Tibial artery (tissue), 4 donors: Measurements from ENCODE around the gene NEK4.
A peak's percentile ranks its signal among the peaks of the same experiment; 100 is the strongest.

Experiments
- DNase-seq, 2 donors: peaks; one replicate each; pipeline ENCODE4 v3.0.0-alpha.2; 2019
- H3K27ac ChIP-seq, 2 donors: fragments of 200-600 bp; sonication (generic) in 1 of 2; 1 replicate in 1 of 2; 2 replicates in 1 of 2; pipeline ENCODE4 v1.5.1; 2018 to 2019; ENCODE audit warnings: mild to moderate bottlenecking in 1 of 2
- H3K27me3 ChIP-seq, 2 donors: fragments of 200-600 bp; sonication (generic) in 1 of 2; one replicate each; pipeline versions ENCODE4 v1.5.1 to v1.6.0; 2016 to 2019
- H3K36me3 ChIP-seq, 3 donors: fragments of 200-600 bp; sonication (generic) in 2 of 3; one replicate each; pipeline ENCODE4 v1.5.1; 2016 to 2019; ENCODE audit warnings: mild to moderate bottlenecking in 2 of 3
- H3K4me1 ChIP-seq, 4 donors: fragments of 200-600 bp; sonication (generic) in 2 of 4; 1 replicate in 3 of 4; 2 replicates in 1 of 4; pipeline ENCODE4 v1.5.1; 2016 to 2019
- H3K4me3 ChIP-seq, 2 donors: fragments of 200-600 bp; sonication (generic) in 1 of 2; 1 replicate in 1 of 2; 2 replicates in 1 of 2; pipeline ENCODE4 v1.5.1; 2018 to 2019; ENCODE audit warnings: mild to moderate bottlenecking in 2 of 2
- H3K9me3 ChIP-seq, 3 donors: fragments of 200-600 bp; sonication (generic) in 1 of 3; one replicate each; pipeline ENCODE4 v1.5.1; 2016 to 2019
- intact Hi-C: fragments of 100-400 bp; cut with DNase I; formaldehyde crosslinking; loops from one replicate; pipeline ENCODE4 v1.15.0; 2023; ENCODE audit warnings: low total_unique reads
- TF ChIP-seq, protein P1 (sequence below), 2 experiments: fragments of 200-600 bp in 1 of 2; fragments of 450-650 bp in 1 of 2; IDR thresholded peaks; one replicate each; pipeline ENCODE4 v1.5.1; 2017 to 2019; ENCODE audit warnings: antibody characterized with exemption in 2 of 2, mild to moderate bottlenecking in 1 of 2, moderate library complexity in 1 of 2

Gene NEK4

DNA sequence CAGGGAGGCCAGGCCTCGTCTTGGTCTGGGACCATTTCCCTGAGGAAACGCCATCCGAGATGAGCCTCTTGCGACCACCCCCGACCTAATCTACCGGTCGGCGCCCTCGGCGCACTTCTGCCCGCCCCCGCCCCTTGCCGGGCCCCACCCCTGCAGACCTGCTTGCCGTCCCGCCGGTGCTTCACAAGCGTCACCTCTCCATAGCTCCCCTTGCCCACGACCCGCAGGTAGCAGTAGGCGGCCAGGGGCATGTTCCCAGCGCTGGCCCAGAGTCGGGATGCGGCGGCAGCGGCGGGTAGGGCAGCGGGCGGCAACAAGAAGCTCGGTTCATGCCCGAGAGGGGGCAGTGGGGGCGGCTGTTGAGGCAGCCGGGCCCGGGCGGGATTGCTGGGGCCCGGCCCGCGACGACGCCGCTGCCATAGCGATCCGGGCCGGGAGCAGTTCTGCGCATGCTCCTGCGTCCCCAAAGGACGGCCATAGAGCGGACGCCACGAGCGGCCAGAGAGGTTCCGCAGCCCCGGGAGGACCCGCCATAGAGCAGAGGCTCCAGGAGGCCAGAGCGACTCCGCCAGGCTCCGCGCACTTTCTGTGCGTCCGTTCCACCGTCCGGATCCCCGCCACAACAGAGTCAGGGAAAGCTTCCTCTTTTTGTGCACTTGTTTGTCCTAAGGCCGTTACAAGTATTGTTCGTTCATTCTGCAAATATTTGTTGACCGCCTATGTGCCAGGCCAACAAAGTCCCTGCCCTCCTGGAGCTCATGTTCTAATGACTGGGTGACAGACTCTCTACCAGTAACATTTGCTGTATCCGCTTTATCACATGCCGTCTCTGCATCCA is at the start of gene NEK4:
Gene NEK4 (minus strand): TSS at position 445 of the 838 bp plus-strand sequence. CDS start 194 bp downstream, at position 251.
- Histone ChIP-seq H3K4me1 (peaks cover 0 to 15% (median 11%) of the 10 kb centered on the region in 4 donors), H3K27me3 (no peaks in the 10 kb centered on the region), H3K27ac (peak within 1 kb of the TSS; percentile 73 to 82), H3K9me3 (no peaks in the 10 kb centered on the region), H3K36me3 (peaks cover 5 to 21% (median 11%) of the 10 kb centered on the region in 3 donors), H3K4me3 (peak within 1 kb of the TSS; percentile 83 to 99)
- TF ChIP-seq, protein P1, sequence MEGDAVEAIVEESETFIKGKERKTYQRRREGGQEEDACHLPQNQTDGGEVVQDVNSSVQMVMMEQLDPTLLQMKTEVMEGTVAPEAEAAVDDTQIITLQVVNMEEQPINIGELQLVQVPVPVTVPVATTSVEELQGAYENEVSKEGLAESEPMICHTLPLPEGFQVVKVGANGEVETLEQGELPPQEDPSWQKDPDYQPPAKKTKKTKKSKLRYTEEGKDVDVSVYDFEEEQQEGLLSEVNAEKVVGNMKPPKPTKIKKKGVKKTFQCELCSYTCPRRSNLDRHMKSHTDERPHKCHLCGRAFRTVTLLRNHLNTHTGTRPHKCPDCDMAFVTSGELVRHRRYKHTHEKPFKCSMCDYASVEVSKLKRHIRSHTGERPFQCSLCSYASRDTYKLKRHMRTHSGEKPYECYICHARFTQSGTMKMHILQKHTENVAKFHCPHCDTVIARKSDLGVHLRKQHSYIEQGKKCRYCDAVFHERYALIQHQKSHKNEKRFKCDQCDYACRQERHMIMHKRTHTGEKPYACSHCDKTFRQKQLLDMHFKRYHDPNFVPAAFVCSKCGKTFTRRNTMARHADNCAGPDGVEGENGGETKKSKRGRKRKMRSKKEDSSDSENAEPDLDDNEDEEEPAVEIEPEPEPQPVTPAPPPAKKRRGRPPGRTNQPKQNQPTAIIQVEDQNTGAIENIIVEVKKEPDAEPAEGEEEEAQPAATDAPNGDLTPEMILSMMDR (IDR thresholded peaks at IDR 0.05), result peak; percentile 13 to 19
- intact Hi-C loops, result loop anchor here (10.0 kb wide), 2 partner anchors 54 to 164 kb away; no protein-coding TSS in a partner anchor
- DNase-seq, result peak; percentile 90 to 95

DNA sequence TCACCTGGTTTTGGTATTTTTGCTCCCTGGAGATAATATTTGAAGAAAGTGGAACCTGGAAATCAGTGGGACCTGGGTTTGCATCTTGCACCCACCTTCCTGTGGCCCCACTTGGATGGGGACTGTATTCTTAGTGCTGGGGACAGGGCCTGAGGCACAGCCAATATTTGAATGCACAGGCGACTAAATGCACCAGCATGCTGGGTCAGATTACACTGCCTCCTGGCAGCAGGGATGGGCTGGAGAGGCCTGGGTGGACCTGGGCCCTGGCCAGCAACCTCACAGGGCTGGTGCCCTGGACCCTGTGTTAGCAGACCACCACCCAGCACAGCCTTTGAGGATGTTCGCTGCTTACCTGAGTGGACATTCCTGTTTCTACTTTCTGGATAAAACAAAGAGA is 49.2 kb upstream of the NEK4 start:
- intact Hi-C loops, result loop anchor here (10.0 kb wide), 1 partner anchor 45 kb away; the partner anchor contains the start of genes ITIH1 and NEK4
- Histone ChIP-seq H3K27ac (no peak overlapping the region), H3K36me3 (peaks cover 60 to 85% (median 65%) of the 10 kb centered on the region in 3 donors), H3K4me3 (no peak overlapping the region), H3K27me3 (no peaks in the 10 kb centered on the region), H3K9me3 (no peaks in the 10 kb centered on the region), H3K4me1 (no peaks in the 10 kb centered on the region)
- TF ChIP-seq, protein P1 (IDR thresholded peaks at IDR 0.05), result no peak
- no peak for DNase-seq

DNA sequence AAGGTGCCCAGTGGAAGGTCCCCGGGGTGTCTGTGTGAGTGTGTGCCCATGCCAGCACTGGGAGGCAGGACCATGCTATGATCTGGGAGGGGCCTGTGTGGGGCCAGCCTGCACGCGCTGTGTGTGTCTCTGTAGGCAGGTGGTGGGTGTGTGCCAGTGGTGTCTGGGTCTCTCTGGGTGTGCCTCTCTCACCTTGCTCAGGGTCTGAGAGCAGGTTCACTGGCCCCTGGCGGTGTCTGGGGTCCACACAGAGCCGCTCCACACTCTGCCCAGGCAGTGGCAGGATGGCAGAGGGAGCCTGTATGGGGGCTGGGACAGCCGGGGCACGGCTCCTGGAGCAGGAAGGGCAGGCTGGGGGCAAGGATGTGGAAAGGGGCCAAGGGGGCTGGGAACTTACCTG is 47.1 kb upstream of the NEK4 start:
- peaks cover 39 to 65% (median 44%) of the 10 kb centered on the region in 3 donors for H3K36me3 ChIP-seq
- TF ChIP-seq, protein P1 (IDR thresholded peaks at IDR 0.05), result no peak
- H3K4me1 ChIP-seq, result no peaks in the 10 kb centered on the region
- intact Hi-C loops, result no loop called here
- no peak for DNase-seq
- H3K9me3 ChIP-seq, result no peaks in the 10 kb centered on the region
- H3K27me3 ChIP-seq, result no peaks in the 10 kb centered on the region
- no peak overlapping the region for H3K27ac ChIP-seq
- no peak overlapping the region for H3K4me3 ChIP-seq

DNA sequence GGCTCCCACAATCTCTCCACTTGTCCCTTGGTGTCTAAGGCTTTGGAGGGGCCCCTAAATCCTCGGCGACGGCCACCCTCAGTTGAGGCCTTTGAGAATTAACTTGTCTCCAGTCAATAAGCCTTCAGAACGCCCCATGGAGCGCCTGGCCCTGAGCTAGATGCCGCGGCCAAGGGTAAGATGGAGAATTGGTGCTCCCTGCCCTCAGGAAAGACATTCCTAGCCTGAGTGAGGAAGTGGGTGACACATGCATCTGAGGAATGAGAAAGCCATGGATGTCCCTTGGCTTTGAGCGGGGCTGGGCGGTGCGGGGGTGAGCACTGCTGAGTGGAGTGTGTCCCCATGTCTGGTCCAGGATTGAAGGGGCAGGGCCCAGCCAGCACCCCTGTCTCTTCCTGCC is 46.5 kb upstream of the NEK4 start:
- intact Hi-C loops, result no loop called here
- Histone ChIP-seq H3K36me3 (peaks cover 33 to 59% (median 38%) of the 10 kb centered on the region in 3 donors), H3K9me3 (no peaks in the 10 kb centered on the region)

DNA sequence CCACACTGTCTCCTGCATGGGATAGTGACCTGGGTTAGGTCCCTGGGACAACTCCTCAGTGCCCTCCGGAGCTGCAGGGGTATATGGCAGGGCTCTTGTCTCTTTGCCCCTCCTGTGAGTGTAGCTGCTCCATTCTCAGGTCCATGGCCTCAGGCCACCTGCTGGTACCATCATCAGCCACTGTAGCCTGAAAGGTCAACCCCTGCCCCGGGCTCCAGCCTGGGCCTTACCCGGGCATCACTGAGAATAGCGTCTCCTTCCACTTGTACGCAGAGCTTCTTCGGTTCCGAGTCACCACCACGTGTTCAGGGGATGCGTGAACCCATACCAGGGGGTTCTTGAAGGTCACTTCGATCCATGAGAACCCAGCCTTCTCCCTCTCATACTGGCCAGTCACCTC is 45.9 kb upstream of the NEK4 start:
- intact Hi-C loops, result no loop called here
- Histone ChIP-seq H3K27ac (no peak overlapping the region), H3K4me3 (no peak overlapping the region), H3K27me3 (no peaks in the 10 kb centered on the region), H3K4me1 (no peaks in the 10 kb centered on the region), H3K9me3 (no peaks in the 10 kb centered on the region), H3K36me3 (peaks cover 27 to 56% (median 37%) of the 10 kb centered on the region in 3 donors)
- no peak for DNase-seq
- TF ChIP-seq, protein P1 (IDR thresholded peaks at IDR 0.05), result no peak

More for the DNA sequence above, 46.5 kb upstream of the NEK4 start:
- DNase-seq, result no peak
- no peak overlapping the region for H3K4me3 ChIP-seq
- no peaks in the 10 kb centered on the region for H3K4me1 ChIP-seq
- H3K27ac ChIP-seq, result no peak overlapping the region
- TF ChIP-seq, protein P1 (IDR thresholded peaks at IDR 0.05), result no peak
- no peaks in the 10 kb centered on the region for H3K27me3 ChIP-seq
